DMS114 treated with DMSO at 0.1 percent for 48 hours (cell line): ENCODE results near the gene NUDT19.
"Not testable (repeated sequence)": the region's sequence is repeated elsewhere in the genome, so short reads cannot be mapped to it uniquely, and the experiment has no call there.

Experiments used
- DNase-seq: peaks from one replicate; lab custom pipeline; 2025; ENCODE audit not compliant: unreplicated experiment; lab: John Stamatoyannopoulos, UW

The NUDT19 gene

DNA sequence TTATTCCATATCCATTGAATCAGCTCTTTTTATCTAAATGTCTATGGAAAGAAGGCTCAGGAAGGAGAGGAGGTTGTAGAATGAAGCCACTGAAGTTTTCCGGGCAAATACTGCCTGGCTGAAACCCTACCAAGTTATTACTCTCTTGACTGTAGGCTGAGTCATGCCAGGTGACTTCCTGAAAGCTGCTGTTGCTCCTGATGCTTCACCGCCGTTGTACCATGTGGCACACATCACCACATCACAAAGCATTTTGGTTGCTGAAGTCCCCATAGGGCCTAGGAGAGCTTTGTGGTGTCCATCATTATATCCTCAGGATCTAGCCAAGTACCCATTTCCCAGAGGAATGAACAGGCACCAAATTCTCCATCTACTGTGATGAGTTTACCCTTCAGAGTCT lies 16.8 kb downstream of the NUDT19 start:
- DNase-seq, result no peak

DNA sequence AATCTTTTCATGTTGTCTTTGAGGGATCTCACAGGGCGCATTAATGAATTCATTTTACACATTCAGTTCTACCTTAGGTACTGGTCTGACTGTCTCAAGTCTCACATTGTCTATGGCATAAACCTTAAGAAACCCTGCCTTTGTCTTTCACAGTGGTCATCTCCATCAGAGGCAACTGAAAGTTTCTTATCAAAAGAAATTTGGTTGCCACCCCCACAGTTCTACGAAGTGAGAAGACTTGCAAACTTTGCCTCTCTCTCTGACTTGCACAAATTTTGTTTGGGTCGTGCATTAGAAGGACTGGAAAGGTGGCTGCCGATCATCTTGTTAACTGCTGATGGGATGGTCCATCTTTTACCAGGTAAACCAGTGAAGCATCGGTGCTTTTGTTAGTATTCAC lies 17.4 kb downstream of the NUDT19 start:
- DNase-seq, result no peak

DNA sequence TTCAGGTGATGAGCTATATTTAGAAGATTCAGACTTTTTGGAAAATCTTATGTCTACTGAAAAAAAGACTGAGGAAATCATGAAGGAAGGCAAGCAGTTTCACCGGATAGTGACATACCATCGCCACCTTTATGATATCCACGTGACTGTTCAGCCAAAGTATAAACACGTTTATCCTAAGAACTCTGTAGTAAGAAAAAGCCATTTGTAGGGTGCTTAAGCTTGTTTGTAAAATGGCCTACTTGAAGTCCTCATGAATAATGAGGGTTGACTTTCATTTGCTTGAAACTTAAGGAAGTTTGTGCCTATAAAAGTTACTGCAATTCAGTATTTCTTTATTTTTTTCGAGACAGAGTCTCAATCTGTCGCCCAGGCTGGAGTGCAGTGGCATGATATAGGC lies 20.1 kb downstream of the NUDT19 start:
- DNase-seq, result no peak

DNA sequence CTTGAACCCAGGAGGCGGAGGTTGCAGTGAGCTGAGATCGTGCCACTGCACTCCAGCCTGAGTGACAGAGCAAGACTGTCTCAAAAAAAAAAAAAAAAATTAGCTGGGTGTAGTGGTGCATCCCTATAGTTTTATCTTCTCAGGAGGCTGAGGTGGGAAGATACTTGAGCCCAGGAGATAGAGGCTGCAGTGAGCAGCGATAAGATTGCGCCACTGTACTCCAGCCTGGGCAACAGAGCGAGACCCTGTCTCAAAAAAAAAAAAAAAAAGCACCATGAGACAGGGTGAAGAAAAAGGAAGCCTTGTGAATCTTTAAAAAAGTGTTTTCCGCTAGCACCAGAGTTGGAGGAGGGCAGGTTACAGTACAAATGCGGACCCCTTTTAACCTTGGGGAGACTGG lies 24.6 kb downstream of the NUDT19 start:
- not testable (repeated sequence) for DNase-seq

DNA sequence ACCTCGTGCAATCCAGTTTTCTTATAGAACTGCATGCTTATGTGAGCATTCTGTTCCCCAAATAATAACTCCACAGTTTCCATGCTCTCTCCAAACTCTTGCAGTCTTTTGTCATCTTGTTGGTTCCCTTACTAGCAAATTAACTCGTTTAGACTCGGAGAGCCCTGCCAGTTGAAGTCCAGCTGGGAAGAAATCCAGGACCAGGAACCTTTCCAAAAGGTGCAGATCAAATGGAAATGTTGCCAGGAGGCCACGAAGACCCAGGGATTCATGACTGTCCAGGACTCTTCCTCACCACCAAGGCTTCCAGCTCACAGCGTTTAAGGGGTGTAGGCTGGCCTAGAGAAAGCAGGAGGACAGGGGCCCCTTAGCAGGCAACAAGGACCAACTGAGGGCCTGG lies 25.9 kb downstream of the NUDT19 start:
- DNase-seq, result no peak

DNA sequence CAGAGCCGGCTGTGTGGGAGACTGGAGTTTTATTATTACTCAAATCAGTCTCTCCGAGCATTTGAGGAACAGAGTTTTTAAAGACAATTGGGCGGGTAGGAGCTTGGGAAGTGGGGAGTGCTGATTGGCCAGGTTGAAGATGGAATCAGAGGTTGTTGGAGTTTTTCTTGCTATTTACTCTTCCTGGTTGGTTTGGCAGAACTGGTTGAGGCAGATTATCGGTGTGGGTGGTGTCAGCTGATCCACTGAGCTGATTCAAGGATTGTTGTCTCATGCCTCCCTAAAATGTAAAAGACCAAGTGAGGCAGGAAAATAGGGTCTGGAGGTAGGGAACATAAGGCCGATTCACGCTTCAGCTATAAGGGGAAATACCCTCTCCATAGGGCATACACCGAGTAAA lies 26.7 kb downstream of the NUDT19 start:
- no peak for DNase-seq

DNA sequence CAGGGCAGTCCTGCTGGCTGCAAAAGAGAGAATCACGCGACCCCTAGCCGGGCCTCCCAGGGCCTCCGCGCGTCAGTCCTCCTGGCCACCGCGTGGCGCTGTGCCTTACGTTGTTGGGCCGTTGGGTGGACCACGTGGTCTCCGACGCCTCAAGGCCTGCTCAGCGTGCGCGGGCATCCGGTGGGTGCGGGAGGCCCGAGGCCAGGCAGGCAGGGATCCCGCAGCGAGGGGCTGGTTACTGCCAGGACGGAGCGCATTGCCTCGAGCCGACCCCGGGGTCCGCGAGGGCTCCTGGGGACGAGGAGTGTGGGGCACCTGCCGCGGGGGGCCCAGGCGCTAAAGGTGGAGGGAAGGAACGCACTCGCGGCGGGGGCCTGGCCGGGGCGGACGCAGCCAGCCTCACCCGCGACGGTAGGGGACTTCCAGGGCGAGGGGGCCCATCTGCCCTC lies 28.0 kb downstream of the NUDT19 start, which contains the start of gene TDRD12:
Gene TDRD12 (plus strand): TSS at position 157 of the 449 bp plus-strand sequence. CDS start 306 bp downstream, outside the sequence.
- no peak for DNase-seq

DNA sequence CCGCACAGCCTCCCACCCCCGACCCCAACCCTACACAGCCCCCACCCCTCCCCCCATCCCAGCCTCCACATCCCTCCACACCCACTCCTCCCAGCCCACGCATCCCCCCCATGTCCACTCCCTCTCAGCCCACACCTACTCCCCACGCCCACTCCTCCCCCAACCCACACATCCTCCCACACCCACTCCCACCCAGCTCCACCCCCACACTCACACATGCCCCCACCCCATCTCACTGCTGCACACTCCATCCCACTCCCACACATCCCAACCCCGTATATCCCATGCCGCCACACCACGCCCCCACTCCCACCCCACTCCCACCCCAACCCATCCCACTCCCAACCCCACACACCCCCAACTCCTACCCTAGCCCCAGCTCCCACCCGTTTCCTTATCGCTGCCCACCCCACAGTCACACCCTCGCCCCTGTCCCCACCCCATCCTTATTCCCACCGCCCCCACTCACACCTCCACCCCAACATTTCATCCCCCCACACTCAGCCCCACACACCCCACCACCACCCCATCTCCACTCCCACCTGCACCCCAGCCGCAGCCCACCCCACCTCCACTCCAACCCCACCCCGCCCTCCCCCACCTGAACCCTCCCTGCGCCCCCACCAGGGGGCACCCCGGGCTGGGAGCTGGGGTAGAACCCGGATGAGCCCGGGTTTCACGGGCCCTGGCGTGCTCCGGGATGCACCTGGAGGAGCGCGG lies 28.8 kb downstream of the NUDT19 start:
- no peak for DNase-seq

DNA sequence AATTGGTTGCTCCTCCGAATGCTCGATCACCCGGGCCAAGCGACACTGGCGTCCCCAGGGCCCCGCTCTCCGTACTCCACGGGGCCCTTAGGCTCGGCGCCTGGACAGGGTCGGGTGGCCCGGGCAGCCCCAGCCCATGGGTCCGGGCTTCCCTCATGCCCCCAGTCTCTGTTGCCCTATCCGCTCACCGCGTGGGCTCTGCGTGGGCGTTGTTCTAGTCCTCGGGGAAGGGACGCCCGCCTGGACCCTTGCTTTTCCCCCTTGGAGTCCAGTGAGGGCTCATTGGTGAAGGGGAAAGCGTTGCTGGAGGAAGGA lies 29.3 kb downstream of the NUDT19 start:
- DNase-seq, result no peak

DNA sequence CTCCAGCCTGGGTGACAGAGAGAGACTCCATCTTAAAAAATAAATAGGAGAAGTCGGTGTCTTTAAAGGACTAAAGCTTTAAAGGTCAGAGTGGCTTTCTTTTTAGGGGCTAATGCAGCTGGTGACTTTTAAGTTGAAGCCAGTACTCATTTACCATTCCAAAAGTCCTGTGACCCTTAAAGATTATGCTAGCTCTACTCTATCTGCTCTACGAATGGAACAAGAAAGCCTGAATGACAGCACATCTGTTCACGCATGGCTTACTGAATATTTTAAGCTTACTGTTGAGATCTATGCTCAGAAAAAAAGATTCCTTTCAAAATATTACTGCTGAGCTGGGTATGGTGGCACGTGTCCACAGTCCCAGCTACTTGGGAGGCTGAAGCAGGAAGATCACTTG lies 44.3 kb downstream of the NUDT19 start:
- no peak for DNase-seq

DNA sequence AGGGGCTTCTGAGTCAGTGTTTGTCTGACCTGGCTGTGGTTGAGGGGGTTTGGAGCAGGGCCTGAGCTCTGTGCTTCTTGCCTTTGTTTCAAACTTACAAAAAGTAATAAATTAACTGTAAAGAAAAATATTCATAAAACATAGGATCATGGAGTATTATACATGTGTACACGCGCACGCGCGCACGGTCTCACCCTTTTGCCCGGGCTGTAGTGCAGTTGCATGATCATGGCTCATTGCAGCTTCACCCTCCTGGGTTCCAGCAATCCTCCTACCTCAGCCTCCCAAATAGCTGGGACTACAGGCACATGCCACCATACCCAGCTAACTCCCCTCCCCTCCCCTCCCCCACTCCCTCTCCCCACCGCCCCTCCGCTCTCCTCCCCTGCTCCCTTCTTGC lies 51.4 kb downstream of the NUDT19 start:
- DNase-seq, result no peak

DNA sequence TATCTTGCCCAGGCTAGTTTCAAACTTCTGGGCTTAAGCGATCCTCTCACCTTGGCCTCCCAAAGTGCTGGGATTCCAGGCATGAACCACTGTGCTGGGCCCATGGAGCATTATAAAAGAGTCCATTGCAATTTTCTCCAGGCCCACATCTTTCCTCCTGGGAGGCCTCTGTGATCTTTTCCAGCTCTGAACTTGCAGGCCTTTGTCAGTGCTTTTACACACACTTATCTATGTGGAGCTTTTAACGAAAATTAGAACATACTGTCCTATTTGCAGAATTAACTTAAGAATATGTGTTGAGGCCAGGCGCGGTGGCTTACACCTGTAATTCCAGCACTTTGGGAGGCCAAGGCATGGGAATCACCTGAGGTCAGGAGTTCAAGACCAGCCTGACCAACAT lies 51.8 kb downstream of the NUDT19 start:
- no peak for DNase-seq

DNA sequence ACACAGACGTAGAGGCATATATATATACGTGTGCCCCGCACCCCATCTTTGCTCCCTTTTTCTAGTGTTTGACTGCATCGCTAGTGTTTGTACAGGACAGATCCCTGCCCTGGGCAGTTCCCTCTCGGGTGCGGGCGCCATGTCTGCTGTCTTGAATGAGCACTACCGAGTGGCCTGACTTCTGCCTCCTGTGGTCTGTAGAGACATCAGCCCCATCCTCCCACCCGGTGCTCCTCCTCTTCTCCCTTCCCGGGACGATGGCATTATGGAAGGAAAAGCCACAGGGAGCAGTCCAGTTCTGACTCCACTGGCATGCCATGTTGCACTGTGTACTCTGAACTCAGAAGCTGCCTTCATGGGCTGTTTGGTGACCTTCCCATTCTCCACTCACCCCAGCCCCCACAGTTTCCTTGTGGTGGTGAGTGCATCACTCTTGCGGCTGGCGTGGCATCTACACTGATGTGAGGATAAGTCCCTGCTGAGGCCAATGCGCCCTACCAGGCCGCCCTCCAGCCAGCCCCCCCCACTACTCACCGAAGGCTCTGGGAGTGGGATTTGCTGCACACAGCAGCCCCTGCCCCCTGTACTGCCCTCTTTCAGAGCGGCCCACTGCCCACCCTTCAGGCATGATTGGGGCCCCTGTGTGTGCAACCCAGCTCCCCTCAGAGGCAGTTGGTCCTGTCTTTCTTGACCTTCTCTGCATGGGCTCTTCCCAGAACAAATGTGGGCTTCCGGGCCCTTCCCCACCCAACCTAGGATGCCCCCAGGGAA lies 53.1 kb downstream of the NUDT19 start:
- no peak for DNase-seq

DNA sequence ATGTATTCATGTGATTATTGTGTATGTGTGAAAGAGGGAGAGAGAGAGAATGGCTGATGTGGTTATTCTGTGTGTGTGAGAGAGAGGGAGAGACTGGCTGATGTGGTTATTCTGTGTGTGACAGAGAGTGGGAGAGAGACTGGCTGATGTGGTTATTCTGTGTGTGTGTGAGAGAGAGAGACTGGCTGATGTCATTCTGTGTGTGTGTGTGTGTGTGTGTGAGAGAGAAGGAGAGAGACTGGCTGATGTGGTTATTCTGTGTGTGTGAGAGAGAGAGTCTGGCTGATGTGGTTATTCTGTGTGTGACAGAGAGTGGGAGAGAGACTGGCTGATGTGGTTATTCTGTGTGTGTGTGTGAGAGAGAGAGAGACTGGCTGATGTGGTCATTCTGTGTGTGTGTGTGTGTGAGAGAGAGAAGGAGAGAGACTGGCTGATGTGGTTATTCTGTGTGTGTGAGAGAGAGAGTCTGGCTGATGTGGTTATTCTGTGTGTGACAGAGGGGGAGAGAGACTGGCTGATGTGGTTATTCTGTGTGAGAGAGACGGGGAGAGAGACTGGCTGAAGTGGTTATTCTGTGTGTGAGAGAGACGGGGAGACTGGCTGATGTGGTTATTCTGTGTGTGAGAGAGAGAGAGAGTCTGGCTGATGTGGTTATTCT lies 54.1 kb downstream of the NUDT19 start:
- not testable (repeated sequence) for DNase-seq

DNA sequence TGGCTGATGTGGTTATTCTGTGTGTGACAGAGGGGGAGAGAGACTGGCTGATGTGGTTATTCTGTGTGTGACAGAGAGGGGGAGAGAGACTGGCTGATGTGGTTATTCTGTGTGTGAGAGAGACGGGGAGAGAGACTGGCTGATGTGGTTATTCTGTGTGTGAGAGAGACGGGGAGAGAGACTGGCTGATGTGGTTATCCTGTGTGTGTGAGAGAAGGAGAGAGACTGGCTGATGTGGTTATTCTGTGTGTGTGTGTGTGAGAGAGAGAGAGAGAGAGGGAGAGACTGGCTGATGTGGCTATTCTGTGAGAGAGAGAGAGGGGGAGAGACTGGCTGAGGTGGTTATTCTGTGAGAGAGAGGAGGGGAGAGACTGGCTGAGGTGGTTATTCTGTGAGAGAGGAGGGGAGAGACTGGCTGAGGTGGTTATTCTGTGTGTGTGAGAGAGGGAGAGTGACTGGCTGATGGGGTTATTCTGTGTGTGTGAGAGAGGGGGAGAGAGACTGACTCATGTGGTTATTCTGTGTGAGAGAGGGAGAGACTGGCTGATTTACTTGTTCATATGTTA lies 55.1 kb downstream of the NUDT19 start:
- DNase-seq, result not testable (repeated sequence)

DNA sequence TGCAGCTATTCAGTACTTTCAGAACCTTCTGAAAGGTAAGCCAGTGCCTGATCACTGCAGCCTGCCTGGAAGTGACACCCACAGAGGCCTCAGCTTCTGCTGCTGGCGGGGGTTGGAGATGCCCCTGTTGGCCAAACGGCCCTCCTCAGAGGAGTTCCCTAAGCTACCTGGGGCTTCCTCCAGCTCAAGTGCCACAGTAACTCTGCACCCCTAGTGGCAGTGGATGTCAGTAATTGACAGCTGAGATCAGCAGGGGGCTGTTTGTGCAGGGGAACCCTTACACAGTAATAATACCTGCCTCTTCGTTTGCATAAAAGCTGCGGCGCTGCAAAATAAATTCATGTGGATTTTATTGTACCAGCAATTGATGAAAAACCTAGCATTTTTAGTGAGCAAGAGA lies 56.9 kb downstream of the NUDT19 start:
- DNase-seq, result no peak

DNA sequence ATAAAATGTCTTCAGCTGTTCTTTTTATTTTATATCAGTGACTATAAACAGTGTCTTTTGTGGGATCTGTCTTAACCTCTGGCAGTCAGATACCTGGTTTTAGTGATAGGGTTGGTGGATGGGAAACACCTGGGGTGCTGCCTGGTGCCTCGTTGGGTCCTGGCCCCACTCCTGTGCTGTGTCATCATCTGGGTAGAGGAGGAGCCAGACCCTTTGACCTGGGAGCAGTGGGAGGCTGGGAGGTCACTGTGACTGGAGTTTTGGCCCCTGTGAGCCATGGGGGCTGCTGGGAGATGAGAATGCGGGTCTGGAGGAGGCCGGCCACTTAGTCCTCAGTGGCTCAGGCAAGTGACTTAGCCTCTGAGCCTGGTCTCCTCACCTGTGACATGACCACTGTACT lies 57.3 kb downstream of the NUDT19 start:
- DNase-seq, result no peak

DNA sequence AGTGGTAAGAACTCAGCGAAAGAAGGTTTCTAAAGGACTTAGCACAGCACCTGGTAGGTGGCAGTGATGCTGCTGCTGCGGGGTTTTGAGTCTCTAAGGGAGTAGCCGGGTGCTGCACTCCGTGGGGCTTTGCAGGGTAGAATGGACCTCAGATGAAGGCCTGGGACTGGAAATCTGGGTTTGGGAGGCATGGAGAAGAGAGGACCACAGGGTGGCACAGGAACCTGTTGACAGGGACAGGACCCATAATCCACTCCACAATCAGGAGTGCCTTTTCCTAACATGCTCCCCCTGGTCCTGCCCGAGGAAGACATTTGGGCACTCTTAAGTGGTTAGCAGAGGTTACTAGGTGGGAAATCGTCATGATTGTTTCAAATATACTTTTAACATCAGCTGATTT lies 57.7 kb downstream of the NUDT19 start:
- no peak for DNase-seq

DNA sequence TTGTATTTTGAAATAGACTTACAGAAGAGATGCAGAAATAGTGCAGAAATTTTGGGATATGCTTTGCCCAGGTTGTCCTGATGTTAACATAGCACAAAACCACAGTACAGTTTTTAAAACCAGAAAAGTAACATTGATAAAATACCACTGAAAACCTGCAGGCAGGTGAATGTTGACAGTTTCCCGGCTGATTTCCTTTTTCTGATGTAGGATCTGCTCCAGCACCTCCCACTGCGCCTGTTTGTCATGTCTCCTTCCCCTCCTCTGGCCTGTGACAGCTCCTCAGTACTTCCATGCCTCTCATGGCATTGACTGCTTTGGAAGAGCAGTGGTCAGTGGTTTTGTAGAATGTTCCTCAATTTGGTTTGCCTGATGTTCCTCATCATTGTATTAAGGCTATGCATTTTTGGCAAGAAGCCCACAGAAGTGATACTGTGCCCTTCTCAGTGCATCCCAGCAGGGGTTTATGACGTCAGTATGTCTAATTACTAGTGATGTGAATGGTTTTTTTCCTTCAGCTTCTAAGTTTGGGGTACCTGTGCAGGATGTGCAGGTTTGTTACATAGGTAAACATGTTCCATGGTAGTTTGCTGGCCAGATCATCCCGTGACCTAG lies 58.9 kb downstream of the NUDT19 start:
- no peak for DNase-seq

DNA sequence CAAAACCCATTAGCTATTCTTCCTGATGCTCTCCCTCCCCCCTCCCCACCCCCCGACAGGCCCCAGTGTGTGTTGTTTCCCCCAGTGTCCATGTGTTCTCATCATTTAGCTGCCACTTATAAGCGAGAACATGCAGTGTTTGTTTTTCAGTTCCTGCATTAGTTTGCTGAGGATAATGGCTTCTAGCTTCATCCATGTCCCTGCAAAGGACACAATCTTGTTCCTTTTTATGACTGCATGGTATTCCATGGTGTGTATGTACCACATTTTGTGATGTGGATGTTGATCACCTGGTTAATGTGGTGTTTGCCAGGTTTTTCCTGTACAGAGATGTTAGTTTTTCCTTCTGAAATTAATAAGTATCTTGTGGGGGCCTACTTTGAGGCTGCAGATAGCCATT lies 59.4 kb downstream of the NUDT19 start:
- no peak for DNase-seq

DNA sequence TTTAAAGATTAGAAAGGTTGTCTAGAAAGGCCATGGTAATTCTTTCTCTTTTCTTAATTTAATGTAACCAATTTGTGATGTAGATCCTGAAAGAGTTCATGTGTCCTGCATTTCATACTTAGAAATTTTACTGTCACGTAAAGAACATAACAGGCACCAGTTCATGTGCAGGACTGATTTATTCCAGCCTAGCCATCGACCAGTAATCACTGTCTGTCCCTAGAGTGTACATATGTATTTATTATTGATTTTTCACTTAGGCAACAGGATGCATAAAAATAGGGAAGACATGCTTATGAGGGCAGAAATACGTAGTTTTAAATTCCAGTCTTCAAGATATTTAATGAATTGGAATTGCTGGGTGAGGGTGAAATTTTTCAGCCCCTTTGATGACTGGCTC lies 65.6 kb downstream of the NUDT19 start:
- no peak for DNase-seq
